CD4-positive, alpha-beta T cell treated with Interleukin-21 for 1 hour (primary cell): ENCODE measurements around the gene ZNF407.
A peak's percentile ranks its signal among the peaks of the same experiment; 100 is the strongest.

Experiments
- DNase-seq: peaks from one replicate; pipeline ENCODE4 v3.0.0-alpha.2; 2020

Gene ZNF407

GRCh38 chr18:75031717-75032317 is 434.1 kb downstream of the ZNF407 start:
- no peak for DNase-seq

DNA sequence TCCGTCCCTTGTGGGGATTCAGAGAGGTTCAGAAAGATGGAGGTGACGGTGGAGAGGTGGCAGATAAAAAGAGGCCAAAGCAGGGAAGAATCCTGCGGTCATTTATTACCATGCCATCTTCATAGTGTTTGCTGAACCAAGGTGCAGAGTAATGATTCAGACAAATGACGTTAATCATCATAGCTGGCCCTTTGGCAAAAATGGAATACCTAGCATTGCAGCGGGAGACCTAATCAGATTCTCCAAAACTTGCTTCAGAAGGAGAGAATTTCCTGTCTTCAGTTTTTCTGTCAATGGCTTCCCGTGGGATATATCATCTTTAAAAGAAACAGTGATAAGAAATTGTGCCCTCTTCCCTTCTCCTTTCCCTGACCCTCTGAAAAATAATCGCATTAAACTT is 435.8 kb downstream of the ZNF407 start:
- DNase-seq: no peak

- DNase-seq: no peak
Measured at GRCh38 chr18:75034937-75035336, 437.3 kb downstream of the ZNF407 start.

GRCh38 chr18:75035928-75036327 is 438.3 kb downstream of the ZNF407 start:
- DNase-seq: no peak

GRCh38 chr18:75036917-75037688 is 439.4 kb downstream of the ZNF407 start:
- peak; percentile 30 for DNase-seq

DNA sequence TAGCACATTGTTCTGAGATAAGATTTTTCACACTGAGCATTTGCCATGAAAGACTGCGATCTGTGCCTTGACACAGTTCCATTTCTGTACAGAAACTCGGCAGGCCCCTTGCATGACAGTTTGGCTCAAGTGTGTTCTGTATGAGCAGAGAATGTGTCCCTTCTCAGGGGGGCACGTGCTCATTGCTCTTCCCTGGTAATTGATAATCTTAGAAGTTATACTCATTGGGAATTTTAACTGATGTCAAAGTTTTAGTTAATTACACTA is 440.0 kb downstream of the ZNF407 start:
- no peak for DNase-seq

- no peak for DNase-seq
Measured at GRCh38 chr18:75041586-75041985, 443.9 kb downstream of the ZNF407 start.

GRCh38 chr18:75043478-75043877 is 445.8 kb downstream of the ZNF407 start:
- no peak for DNase-seq

DNA sequence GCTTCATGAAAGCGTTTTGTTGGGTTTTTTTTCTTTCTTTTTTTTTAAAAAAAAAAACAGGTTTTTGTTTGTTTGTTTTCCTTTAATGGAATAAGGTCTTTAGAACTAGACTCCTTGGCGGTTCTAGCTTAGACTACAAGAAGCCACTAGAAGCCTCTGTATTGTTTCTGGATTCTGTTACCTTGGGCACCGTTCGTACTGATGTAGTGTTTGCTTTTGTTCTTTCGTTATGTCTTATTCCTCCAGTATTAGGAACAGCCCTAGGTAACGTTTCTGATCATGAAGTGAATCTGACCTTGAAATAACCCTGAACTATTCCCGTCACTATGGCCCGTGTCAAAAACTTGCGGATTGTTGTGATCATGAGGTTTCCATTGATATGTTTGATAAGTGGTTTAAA is 446.6 kb downstream of the ZNF407 start:
- no peak for DNase-seq

- no peak for DNase-seq
Measured at GRCh38 chr18:75044791-75045190, 447.1 kb downstream of the ZNF407 start.

- DNase-seq: no peak
Measured at GRCh38 chr18:75045272-75045671, 447.6 kb downstream of the ZNF407 start.

DNA sequence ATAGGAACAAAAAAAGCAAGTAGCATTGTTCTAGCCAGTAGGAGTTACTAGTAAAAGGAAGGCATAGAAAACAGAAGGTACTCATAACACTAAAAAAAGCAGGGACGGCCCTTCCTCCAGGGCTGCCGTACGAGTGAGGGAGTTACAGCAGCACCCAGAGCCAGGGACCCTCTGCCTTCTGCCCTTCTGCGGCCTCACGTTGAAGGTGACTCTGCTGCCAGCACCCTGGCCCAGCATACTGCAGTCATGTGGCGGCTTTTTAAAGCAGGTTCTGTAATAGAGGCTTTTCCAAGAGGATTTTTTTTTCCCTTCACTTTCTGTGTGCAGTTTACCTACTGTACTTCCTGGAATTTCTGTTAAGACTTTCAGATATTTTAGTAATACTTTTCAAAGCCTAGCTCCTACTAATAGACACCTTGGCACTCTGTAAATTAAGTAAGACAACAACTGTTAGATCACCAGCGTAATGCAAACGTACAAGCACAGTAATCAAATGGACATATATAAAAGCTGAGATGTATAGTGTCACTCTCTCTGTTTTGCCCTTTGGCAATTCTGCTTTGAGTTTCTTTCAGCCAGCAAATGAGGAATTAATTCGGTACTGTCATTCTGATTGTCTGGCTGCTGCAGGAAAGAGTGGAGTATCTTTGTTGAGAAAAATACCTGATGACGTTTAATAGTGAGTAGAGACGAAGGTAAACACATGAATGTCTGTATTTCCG is 449.7 kb downstream of the ZNF407 start:
- DNase-seq: no peak

- DNase-seq: no peak
Measured at GRCh38 chr18:75048776-75049454, 451.2 kb downstream of the ZNF407 start.

DNA sequence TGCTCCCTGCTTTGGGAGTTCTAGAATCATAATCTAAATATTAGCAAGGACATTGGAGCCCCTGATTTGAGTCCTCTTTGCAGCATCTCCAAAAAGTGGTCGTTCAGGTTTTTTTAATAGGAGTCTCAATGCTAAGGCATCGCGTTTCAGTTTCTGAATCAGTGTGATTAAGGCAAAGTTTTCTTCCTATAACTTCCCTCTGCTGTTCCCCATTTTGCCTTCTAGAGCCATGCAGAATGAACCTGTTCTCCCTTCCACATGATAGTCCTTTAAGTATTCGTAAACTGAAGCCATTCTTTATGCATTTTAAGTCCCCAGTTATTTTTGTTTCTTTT is 451.8 kb downstream of the ZNF407 start:
- DNase-seq: no peak

- no peak for DNase-seq
Measured at GRCh38 chr18:75051757-75052156, 454.1 kb downstream of the ZNF407 start.

DNA sequence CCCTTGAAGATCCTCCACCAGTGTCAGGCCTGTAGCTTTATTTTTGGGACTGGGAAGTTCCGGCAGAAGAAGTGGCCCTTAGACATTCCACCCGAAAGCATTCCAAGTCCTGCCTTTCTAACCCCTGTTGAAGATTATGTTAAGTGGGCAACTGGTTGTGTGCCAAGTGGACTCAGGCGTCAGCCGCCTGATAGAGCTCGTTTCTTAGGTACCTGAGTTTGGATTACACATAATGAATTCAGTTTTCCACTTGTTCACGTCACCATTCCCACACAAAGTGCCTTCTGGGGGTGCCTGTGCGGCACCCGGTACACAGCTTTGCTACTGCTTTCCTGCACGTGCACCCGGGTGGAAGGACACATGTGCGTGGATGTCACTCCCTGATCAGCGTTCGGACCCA is 454.8 kb downstream of the ZNF407 start:
- no peak for DNase-seq

DNA sequence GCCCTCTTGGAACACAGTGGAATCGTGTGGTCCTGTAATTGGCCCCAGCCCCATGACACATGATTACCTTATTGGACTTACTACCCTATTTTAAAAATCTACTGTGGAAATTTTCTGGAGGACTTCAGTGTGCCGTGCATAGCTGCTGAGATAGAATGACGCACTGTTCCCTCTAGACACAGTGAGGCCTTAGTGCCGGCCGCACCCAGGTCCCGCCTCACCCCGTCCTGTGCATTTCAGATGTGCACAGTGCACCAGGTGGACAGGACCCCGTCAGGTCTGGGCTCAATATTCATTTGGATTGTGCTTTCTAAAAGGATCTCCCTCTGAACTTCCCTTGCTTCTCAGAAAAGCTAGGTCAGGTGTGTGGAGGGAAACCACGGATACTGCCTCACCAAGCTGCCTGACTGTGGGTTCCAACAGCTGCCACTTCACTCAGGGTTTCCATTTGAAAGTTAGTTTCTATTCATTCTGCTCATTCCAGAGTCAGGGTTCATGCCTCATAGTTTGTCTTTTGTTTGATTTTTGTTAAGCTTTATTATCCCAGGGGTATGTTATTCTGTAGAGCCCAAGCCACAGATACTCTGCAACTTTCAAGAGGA is 455.5 kb downstream of the ZNF407 start:
- no peak for DNase-seq

- no peak for DNase-seq
Measured at GRCh38 chr18:75054046-75054445, 456.4 kb downstream of the ZNF407 start.

GRCh38 chr18:75054611-75055010 is 456.9 kb downstream of the ZNF407 start:
- no peak for DNase-seq

GRCh38 chr18:75057169-75057960 is 459.7 kb downstream of the ZNF407 start:
- no peak for DNase-seq

- no peak for DNase-seq
Measured at GRCh38 chr18:75060185-75060584, 462.5 kb downstream of the ZNF407 start.

DNA sequence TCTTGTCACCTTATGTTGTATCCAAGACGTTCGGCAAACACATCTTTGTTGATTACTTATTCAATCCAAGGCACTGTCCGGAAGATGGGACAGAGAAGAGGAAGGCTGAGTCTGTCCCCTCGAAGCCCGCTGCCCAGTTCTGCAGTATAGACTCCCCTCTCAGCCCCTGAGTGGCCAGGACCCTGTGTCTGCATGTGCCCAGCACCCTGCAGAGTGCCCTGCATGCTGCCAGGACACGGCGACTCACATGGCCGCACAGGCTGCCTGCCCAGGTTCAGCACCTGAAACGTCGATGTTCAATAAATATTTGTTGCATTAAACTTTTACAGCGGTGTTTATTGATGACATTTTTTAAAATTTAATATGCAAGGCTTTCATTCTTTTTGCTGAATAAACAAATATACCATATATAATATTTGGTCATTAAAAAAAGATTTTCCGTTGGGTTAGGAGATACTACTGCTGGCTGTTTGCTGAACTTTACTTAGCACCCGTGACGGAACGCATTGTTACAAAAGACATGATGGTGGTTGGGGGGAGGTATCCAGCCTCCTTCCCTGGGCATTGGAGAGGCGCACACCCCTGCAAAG is 464.7 kb downstream of the ZNF407 start:
- DNase-seq: no peak
